ENCODE data around the gene MGAT4B. TPM values are rescaled to one million over a fixed set of nuclear protein-coding genes. Genes with fewer than 3 reads are reported as not detected.

The MGAT4B gene
- total and polyA plus RNA-seq, 2 experiments from 2014 or later: 159 to 243 TPM

DNA sequence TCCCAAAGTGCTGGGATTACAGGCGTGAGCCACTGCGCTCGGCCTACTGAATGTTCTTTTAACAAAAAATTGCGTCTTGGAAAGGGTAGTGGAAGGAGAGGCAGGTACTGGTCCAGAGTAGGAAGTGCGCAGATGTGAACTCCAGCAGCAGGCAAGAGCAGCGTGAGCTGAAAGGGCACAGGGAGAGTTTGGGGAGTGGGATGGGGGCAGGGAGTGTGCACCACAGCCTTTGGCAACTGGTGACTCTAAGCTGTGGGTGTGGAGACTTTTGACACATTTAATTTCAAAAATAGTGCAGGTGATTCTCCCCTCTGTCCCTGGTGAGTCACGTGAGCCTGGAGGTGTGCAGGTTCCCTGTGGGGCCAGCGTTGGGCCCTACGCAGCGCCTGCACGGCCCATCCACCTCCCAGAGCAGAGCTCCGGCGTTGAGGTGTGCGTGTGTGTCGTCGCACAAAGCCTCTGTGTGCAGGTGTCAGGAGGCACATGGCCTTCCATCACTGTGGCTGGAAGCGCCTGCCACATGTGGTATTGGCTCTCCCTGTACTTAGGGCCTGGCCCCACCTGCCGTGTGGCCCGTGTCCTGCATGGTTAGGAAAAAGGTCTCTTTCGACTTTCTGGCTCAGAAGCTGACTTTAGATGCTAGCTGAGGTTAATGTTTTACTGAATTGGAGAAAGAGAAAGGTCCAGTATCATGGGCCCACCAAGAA is 25.5 kb upstream of the MGAT4B start:
- TF ChIP-seq, protein P1, sequence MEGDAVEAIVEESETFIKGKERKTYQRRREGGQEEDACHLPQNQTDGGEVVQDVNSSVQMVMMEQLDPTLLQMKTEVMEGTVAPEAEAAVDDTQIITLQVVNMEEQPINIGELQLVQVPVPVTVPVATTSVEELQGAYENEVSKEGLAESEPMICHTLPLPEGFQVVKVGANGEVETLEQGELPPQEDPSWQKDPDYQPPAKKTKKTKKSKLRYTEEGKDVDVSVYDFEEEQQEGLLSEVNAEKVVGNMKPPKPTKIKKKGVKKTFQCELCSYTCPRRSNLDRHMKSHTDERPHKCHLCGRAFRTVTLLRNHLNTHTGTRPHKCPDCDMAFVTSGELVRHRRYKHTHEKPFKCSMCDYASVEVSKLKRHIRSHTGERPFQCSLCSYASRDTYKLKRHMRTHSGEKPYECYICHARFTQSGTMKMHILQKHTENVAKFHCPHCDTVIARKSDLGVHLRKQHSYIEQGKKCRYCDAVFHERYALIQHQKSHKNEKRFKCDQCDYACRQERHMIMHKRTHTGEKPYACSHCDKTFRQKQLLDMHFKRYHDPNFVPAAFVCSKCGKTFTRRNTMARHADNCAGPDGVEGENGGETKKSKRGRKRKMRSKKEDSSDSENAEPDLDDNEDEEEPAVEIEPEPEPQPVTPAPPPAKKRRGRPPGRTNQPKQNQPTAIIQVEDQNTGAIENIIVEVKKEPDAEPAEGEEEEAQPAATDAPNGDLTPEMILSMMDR (IDR thresholded peaks at IDR 0.05; ENCODE audit: poor library complexity): no peak
- TF ChIP-seq EZH2phosphoT487 (IDR thresholded peaks at IDR 0.05; ENCODE audit: low read depth, severe bottlenecking, unreplicated experiment) (no peak), EZH2 (IDR thresholded peaks at IDR 0.05; ENCODE audit: borderline replicate concordance) (no peak)

DNA sequence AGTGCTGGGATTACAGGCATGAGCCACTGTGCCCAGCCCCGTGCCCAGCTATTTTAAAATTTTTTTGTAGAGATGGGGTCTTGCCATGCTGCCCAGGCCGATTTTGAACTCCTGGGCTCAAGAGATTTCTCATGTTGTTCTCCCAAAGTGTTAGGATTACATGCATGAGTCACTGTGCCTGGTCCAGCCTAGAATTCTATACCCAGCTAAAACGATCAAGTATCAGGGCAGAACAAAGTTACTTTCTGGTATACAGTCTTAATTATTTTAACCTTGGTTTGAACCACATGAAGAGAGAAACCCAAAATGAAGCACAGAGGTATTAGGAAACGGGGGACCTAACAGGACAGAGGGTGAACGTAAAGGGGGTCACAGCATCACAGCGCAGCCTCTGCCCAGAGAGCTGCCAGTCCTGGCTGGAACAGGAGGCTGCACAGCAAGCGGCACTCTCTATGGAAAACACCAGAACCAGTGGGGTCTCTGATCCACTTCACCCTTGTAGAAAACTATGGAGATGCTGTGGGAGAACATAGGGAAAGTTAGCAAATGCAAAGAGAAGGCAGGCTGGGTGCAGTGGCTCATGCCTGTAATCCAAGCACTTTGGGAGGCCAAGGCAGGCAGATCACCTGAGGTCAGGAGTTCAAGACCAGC is 24.3 kb upstream of the MGAT4B start:
- Histone ChIP-seq H4K20me1 (ENCODE audit: insufficient read depth, poor library complexity, severe bottlenecking) (peaks cover 48% of the 10 kb centered on the region), H3K79me2 (peaks cover 15% of the 10 kb centered on the region), H3K27ac (peak overlapping the region; percentile 26), H3K4me1 (ENCODE audit: insufficient read depth) (no peaks in the 10 kb centered on the region), H3K9me2 (replicated peaks; ENCODE audit: insufficient read depth) (no peaks in the 10 kb centered on the region), H2AFZ (no peak overlapping the region), H3K9me3 (ENCODE audit: low read depth) (no peaks in the 10 kb centered on the region), H3K4me3 (no peak overlapping the region), H3K4me2 (no peak overlapping the region), H3K36me3 (replicated peaks; ENCODE audit: insufficient read depth, low read depth) (peaks cover 7% of the 10 kb centered on the region), H3K27me3 (no peaks in the 10 kb centered on the region)
- 98% methylated on average over 7 of the region's 7 CpGs for WGBS (ENCODE audit: low lambda C conversion rate, missing lambda C conversion rate)
- no peak for DNase-seq (ENCODE audit: low spot score)
- TF ChIP-seq, protein P1 (IDR thresholded peaks at IDR 0.05; ENCODE audit: poor library complexity): no peak
- TF ChIP-seq EZH2 (IDR thresholded peaks at IDR 0.05; ENCODE audit: borderline replicate concordance) (no peak), EZH2phosphoT487 (IDR thresholded peaks at IDR 0.05; ENCODE audit: low read depth, severe bottlenecking, unreplicated experiment) (no peak)

More for the DNA sequence above, 25.5 kb upstream of the MGAT4B start:
- Histone ChIP-seq H3K9me3 (ENCODE audit: low read depth) (no peaks in the 10 kb centered on the region), H3K27me3 (no peaks in the 10 kb centered on the region), H3K79me2 (peaks cover 12% of the 10 kb centered on the region), H3K27ac (no peak overlapping the region), H3K4me1 (ENCODE audit: insufficient read depth) (no peaks in the 10 kb centered on the region), H4K20me1 (ENCODE audit: insufficient read depth, poor library complexity, severe bottlenecking) (peaks cover 41% of the 10 kb centered on the region), H3K4me3 (no peak overlapping the region), H3K36me3 (replicated peaks; ENCODE audit: insufficient read depth, low read depth) (peaks cover 10% of the 10 kb centered on the region), H2AFZ (no peak overlapping the region), H3K9me2 (replicated peaks; ENCODE audit: insufficient read depth) (no peaks in the 10 kb centered on the region), H3K4me2 (no peak overlapping the region)
- peak; percentile 30 for DNase-seq (ENCODE audit: low spot score)
- WGBS (ENCODE audit: low lambda C conversion rate, missing lambda C conversion rate): 95% methylated on average over 20 of the region's 20 CpGs

DNA sequence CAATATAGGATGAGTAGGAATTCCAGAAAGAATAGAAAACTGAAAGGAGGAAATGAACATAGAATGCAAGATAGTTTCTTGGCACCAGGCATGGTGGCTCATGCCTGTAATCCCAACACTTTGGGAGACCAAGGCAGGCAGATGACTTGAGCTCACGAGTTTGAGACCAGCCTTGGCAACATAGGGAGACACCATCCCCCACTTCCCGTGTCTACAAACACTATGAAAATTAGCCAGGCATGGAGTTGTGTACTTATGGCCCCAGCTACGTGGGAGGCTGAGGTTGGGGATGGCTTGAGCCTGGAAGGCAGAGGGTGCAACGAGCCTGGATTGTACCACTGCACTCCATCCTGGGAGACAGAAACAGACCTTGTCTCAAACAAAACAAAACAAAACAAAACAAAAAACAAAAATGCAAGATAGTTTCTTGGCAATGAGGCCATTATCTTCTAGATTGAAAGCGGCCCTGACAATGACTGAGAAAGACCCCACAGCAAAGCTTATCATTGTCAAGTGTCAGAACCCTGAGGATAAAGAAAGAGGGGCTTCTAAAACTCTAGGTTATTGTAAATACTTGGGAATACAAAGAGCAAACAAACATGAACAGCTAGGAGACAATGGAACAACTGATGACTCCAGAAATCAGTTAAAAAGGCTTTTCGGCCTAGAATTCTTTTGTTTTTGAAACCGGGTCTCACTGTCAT is 23.2 kb upstream of the MGAT4B start:
- Histone ChIP-seq H3K4me1 (ENCODE audit: insufficient read depth) (peaks cover 4% of the 10 kb centered on the region), H3K27ac (no peak overlapping the region), H3K36me3 (replicated peaks; ENCODE audit: insufficient read depth, low read depth) (peaks cover 5% of the 10 kb centered on the region)

More for the DNA sequence above, 23.2 kb upstream of the MGAT4B start:
- Histone ChIP-seq H3K79me2 (peaks cover 15% of the 10 kb centered on the region), H4K20me1 (ENCODE audit: insufficient read depth, poor library complexity, severe bottlenecking) (peaks cover 58% of the 10 kb centered on the region), H2AFZ (no peak overlapping the region), H3K27me3 (no peaks in the 10 kb centered on the region), H3K9me2 (replicated peaks; ENCODE audit: insufficient read depth) (no peaks in the 10 kb centered on the region), H3K4me3 (no peak overlapping the region), H3K9me3 (ENCODE audit: low read depth) (no peaks in the 10 kb centered on the region), H3K4me2 (no peak overlapping the region)
- 97% methylated on average over 7 of the region's 7 CpGs for WGBS (ENCODE audit: low lambda C conversion rate, missing lambda C conversion rate)
- TF ChIP-seq EZH2 (IDR thresholded peaks at IDR 0.05; ENCODE audit: borderline replicate concordance) (no peak), EZH2phosphoT487 (IDR thresholded peaks at IDR 0.05; ENCODE audit: low read depth, severe bottlenecking, unreplicated experiment) (no peak)
- TF ChIP-seq, protein P1 (IDR thresholded peaks at IDR 0.05; ENCODE audit: poor library complexity): no peak
- no peak for DNase-seq (ENCODE audit: low spot score)

Data from hepatocyte (in vitro differentiated cells).